ENCODE measurements around the gene CAMKMT.

DNA sequence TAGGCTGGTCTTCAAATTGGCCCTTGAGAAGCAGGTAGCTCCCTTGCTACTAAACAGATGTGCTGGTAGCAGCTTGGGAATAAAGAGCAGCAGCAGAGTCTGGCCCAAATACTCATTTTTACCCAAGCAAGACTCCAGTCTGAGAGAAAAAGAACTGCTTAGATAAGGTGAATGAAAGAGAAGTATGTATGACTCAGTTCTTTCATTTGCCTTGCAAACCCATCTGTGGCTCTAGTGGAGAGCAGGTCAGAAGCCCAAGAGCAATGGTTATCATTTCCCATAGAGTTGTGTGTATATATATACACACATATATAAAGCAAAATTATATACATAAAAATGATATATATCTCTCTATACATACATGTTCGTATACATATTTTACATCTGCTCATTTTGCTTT, 80.3 kb downstream of the CAMKMT start:
- TF ChIP-seq POLR2AphosphoS5 (IDR thresholded peaks at IDR 0.05), result no peak
- no peak for TF ChIP-seq POLR2A (IDR thresholded peaks at IDR 0.05)

Measured in spleen (tissue), 3 donors.